ENCODE measurements around the gene DUSP8.

GRCh38 chr11:1545432-1545831 is 26.6 kb downstream of the DUSP8 start:
- TF ChIP-seq, protein P1, sequence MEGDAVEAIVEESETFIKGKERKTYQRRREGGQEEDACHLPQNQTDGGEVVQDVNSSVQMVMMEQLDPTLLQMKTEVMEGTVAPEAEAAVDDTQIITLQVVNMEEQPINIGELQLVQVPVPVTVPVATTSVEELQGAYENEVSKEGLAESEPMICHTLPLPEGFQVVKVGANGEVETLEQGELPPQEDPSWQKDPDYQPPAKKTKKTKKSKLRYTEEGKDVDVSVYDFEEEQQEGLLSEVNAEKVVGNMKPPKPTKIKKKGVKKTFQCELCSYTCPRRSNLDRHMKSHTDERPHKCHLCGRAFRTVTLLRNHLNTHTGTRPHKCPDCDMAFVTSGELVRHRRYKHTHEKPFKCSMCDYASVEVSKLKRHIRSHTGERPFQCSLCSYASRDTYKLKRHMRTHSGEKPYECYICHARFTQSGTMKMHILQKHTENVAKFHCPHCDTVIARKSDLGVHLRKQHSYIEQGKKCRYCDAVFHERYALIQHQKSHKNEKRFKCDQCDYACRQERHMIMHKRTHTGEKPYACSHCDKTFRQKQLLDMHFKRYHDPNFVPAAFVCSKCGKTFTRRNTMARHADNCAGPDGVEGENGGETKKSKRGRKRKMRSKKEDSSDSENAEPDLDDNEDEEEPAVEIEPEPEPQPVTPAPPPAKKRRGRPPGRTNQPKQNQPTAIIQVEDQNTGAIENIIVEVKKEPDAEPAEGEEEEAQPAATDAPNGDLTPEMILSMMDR (IDR thresholded peaks at IDR 0.05) = no peak
- TF ChIP-seq ZFX (IDR thresholded peaks at IDR 0.05; ENCODE audit: borderline replicate concordance) = no peak

Measured in 22Rv1 (cell line).